SK-N-SH treated with all-trans-retinoic acid at 6 μM for 48 hours (cell line): Measurements from ENCODE around the gene ALX4.

Source experiments
- ATAC-seq: fragments of 200-7000 bp; cut with Tn5 transposase; 3 replicates; pipeline ENCODE4 v1.9.1; 2020; ENCODE audit warnings: mild to moderate bottlenecking, moderate library complexity
- ARNTL ChIP-seq: fragments of 450-650 bp; formaldehyde crosslinking; IDR thresholded peaks from 2 replicates; pipeline ENCODE4 v1.5.0; 2020; ENCODE audit warnings: low read depth, mild to moderate bottlenecking, moderate library complexity, borderline replicate concordance
- BACH2 ChIP-seq: fragments of 250-450 bp; sonication (Bioruptor Pico); IDR thresholded peaks from 2 replicates; pipeline ENCODE4 v1.9.0; 2021; ENCODE audit warnings: mild to moderate bottlenecking, borderline replicate concordance
- CSDC2 ChIP-seq: fragments of 250-450 bp; sonication (Bioruptor Pico); IDR thresholded peaks from 2 replicates; pipeline ENCODE4 v1.5.0; 2020; ENCODE audit warnings: mild to moderate bottlenecking, moderate library complexity
- CSRNP3 ChIP-seq: fragments of 250-450 bp; sonication (Bioruptor Pico); IDR thresholded peaks from 2 replicates; pipeline ENCODE4 v1.5.1; 2021; ENCODE audit warnings: mild to moderate bottlenecking, moderate library complexity
- GLIS3 ChIP-seq: fragments of 250-450 bp; sonication (Bioruptor Pico); IDR thresholded peaks from 2 replicates; pipeline ENCODE4 v1.5.0; 2020; ENCODE audit warnings: mild to moderate bottlenecking, moderate library complexity
- OSR1 ChIP-seq: fragments of 250-450 bp; sonication (Bioruptor Pico); IDR thresholded peaks from 2 replicates; pipeline ENCODE4 v1.8.0; 2022; ENCODE audit warnings: moderate library complexity, mild to moderate bottlenecking, inconsistent platforms
- PATZ1 ChIP-seq: fragments of 250-450 bp; sonication (Bioruptor Pico); IDR thresholded peaks from 2 replicates; pipeline ENCODE4 v1.8.0; 2020; ENCODE audit warnings: mild to moderate bottlenecking, moderate library complexity, borderline replicate concordance
- POU6F1 ChIP-seq: fragments of 250-450 bp; sonication (Bioruptor Pico); IDR thresholded peaks from 2 replicates; pipeline ENCODE4 v1.8.0; 2021; ENCODE audit warnings: low read depth, mild to moderate bottlenecking, moderate library complexity, borderline replicate concordance
- PPARA ChIP-seq: fragments of 250-450 bp; sonication (Bioruptor Pico); IDR thresholded peaks from 2 replicates; pipeline ENCODE4 v1.5.0; 2020; ENCODE audit warnings: mild to moderate bottlenecking, borderline replicate concordance
- RARB ChIP-seq: fragments of 250-450 bp; sonication (Bioruptor Pico); IDR thresholded peaks from 2 replicates; pipeline ENCODE4 v1.8.0; 2021; ENCODE audit warnings: mild to moderate bottlenecking, moderate library complexity
- SNAI2 ChIP-seq: fragments of 250-450 bp; sonication (Bioruptor Pico); IDR thresholded peaks from 2 replicates; pipeline ENCODE4 v1.5.0; 2020; ENCODE audit warnings: mild to moderate bottlenecking, moderate library complexity
- TCF4 ChIP-seq: fragments of 250-450 bp; sonication (Bioruptor Pico); IDR thresholded peaks from 2 replicates; pipeline ENCODE4 v1.8.0; 2021; ENCODE audit warnings: mild to moderate bottlenecking, moderate library complexity, borderline replicate concordance
- TOX ChIP-seq: fragments of 250-450 bp; sonication (Bioruptor Pico); IDR thresholded peaks from 2 replicates; pipeline ENCODE4 v1.8.0; 2021; ENCODE audit warnings: mild to moderate bottlenecking, moderate library complexity, borderline replicate concordance
- ZC3H10 ChIP-seq: fragments of 250-450 bp; sonication (Bioruptor Pico); IDR thresholded peaks from 2 replicates; pipeline ENCODE4 v1.5.1; 2021; ENCODE audit warnings: mild to moderate bottlenecking, moderate library complexity
- ZFP3 ChIP-seq: fragments of 250-450 bp; sonication (Bioruptor Pico); IDR thresholded peaks from 2 replicates; pipeline ENCODE4 v1.5.0; 2020; ENCODE audit warnings: mild to moderate bottlenecking, moderate library complexity
- ZFP30 ChIP-seq: fragments of 450-650 bp; formaldehyde crosslinking; IDR thresholded peaks from 2 replicates; pipeline ENCODE4 v1.5.0; 2022; ENCODE audit warnings: mild to moderate bottlenecking, moderate library complexity
- ZNF565 ChIP-seq: fragments of 450-650 bp; formaldehyde crosslinking; conservative IDR thresholded peaks from 2 replicates; pipeline ENCODE4 v1.5.0; 2020; ENCODE audit warnings: low read depth, mild to moderate bottlenecking, moderate library complexity
- ZNF70 ChIP-seq: fragments of 450-650 bp; formaldehyde crosslinking; IDR thresholded peaks from 2 replicates; pipeline ENCODE4 v1.5.0; 2020; ENCODE audit warnings: mild to moderate bottlenecking, moderate library complexity
- TF ChIP-seq, protein P1 (sequence below): fragments of 250-450 bp; sonication (Bioruptor Pico); IDR thresholded peaks from 2 replicates; pipeline ENCODE4 v1.5.0; 2020; ENCODE audit warnings: mild to moderate bottlenecking, moderate library complexity

ALX4 gene

GRCh38 chr11:44277196-44278090 lies 32.5 kb downstream of the ALX4 start:
- no peak for TF ChIP-seq POU6F1
- no peak for TF ChIP-seq ZC3H10 (CRISPR knock-in tag)
- no peak for ATAC-seq

DNA sequence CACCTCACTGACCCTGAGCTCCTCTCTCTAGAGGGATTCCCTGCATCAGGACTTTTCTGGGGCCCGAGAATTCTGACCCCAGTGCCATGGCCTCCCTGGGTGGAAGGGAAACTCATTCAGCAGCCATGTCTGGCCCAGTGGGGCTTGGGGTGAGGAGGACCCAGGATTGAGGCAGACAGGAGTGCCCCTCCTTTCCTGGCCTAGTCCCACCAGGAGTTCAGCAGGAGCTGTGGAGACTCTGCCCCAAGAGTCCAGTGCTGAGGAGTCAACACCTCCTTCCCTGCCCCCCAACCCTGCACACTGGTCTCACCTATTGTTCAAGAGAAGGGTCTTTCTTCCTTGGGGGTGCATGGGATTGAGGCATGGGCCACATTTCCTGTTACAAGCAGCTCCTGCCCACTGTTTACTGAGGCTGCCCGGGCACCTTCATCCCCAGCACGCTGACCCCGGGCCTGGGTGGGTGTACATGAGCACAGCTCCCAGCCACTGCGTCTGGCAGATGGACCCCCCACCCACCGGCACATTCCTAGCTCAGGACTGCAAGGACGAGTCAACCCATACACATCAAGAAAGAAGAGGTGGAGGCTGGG lies 33.9 kb downstream of the ALX4 start:
- TF ChIP-seq RARB (CRISPR knock-in tag) (no peak), BACH2 (CRISPR knock-in tag) (no peak), ZFP3 (CRISPR knock-in tag) (no peak), ZC3H10 (CRISPR knock-in tag) (no peak), ZFP30 (CRISPR knock-in tag) (no peak), PPARA (CRISPR knock-in tag) (no peak)
- TF ChIP-seq, protein P1, sequence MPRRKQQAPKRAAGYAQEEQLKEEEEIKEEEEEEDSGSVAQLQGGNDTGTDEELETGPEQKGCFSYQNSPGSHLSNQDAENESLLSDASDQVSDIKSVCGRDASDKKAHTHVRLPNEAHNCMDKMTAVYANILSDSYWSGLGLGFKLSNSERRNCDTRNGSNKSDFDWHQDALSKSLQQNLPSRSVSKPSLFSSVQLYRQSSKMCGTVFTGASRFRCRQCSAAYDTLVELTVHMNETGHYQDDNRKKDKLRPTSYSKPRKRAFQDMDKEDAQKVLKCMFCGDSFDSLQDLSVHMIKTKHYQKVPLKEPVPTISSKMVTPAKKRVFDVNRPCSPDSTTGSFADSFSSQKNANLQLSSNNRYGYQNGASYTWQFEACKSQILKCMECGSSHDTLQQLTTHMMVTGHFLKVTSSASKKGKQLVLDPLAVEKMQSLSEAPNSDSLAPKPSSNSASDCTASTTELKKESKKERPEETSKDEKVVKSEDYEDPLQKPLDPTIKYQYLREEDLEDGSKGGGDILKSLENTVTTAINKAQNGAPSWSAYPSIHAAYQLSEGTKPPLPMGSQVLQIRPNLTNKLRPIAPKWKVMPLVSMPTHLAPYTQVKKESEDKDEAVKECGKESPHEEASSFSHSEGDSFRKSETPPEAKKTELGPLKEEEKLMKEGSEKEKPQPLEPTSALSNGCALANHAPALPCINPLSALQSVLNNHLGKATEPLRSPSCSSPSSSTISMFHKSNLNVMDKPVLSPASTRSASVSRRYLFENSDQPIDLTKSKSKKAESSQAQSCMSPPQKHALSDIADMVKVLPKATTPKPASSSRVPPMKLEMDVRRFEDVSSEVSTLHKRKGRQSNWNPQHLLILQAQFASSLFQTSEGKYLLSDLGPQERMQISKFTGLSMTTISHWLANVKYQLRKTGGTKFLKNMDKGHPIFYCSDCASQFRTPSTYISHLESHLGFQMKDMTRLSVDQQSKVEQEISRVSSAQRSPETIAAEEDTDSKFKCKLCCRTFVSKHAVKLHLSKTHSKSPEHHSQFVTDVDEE (CRISPR knock-in tag): no peak
- TF ChIP-seq, all 23 proteins: peak for 0
- ATAC-seq: no peak

- TF ChIP-seq, protein P1 (CRISPR knock-in tag): no peak
- TF ChIP-seq POU6F1: no peak
- TF ChIP-seq ZNF70 (CRISPR knock-in tag): no peak
- TF ChIP-seq TOX (CRISPR knock-in tag): no peak
- no peak for TF ChIP-seq BACH2 (CRISPR knock-in tag)
- TF ChIP-seq SNAI2: no peak
- no peak for TF ChIP-seq GLIS3
- TF ChIP-seq ZC3H10 (CRISPR knock-in tag): no peak
- no peak for TF ChIP-seq CSRNP3 (CRISPR knock-in tag)
- no peak for TF ChIP-seq ARNTL (CRISPR knock-in tag)
- TF ChIP-seq ZNF565: no peak
- no peak for TF ChIP-seq PATZ1 (CRISPR knock-in tag)
- no peak for TF ChIP-seq OSR1 (CRISPR knock-in tag)
- no peak for TF ChIP-seq TCF4 (CRISPR knock-in tag)
- TF ChIP-seq CSDC2 (CRISPR knock-in tag): no peak
- ATAC-seq: no peak
Observed at GRCh38 chr11:44275241-44275640, 34.7 kb downstream of the ALX4 start.
